Activated CD4-positive, CD25-positive, alpha-beta regulatory T cell (primary cell): ENCODE data around the gene LRRC42.
"Not testable (repeated sequence)": the region's sequence is repeated elsewhere in the genome, so short reads cannot be mapped to it uniquely, and the experiment has no call there.

ENCODE experiments used
- DNase-seq, 4 experiments: peaks; one replicate each; lab custom pipeline; 2025; lab: John Stamatoyannopoulos, UW

Gene LRRC42

DNA sequence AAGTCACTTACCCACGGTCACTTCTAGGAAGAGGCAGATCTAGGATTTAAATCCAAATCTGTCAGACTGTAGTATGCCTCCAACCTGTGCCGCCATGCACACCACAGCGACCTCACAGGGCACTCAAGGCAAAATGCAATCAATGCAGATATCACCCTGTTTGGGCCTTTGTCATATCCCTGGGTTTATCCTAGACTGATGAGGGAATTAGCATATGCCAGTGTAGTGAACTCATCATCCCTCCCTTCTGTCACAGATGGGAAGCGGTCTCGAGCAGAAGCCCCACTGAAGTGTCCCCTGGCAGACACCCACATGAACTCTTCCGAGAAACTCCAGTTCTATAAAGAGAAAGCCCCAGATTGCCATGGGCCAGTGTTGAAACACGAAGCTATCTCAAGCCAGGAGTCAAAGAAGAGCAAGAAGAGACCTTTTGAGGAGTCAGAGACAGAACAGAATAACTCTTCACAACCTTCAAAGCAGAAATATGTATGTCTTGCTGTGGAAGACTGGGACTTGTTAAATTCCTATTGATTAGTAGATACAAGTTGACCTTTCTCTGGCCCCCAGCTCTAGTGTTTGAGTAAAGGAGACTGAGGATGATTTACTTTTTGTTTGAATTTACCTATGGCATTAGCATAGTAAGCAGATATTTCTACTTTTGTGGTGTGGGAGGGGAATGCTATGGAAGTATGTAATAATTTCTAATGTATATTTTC is 21.4 kb downstream of the LRRC42 start:
- no peak for DNase-seq

DNA sequence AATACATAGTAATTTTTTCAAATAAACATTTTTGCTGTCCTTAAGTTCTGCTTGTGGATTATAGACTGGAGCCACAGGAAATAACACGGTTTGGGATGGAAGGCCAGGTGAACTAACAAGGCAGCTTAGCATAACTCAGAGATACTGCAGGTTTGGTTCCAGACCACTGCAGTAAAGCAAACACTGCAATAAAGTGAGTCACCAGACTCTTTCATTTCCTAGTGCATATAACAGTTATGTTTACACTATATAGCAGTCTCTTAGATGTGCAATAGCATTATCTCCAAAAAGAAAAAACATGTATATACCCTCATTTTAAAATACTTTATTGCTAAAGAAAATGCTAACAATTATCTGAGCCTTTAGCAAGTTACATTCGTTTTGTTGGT is 22.0 kb downstream of the LRRC42 start:
- no peak for DNase-seq

DNA sequence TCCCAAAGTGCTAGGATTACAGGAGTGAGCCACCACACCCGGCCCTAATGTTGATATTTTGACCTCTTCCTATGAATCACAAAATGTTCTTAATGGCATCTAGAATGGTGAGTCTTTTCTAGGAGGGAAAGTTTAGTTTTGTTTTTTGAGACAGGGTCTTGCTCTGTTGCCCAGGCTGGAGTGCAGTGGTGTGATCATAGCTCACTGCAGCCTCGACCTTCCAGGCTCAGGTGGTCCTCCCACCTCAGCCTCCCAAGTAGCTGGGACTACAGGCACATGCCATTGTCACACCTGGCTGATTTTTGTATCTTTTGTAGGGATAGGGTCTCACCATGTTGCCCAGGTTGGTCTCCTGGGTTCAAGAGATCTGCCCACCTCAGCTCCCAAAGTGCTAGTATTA is 23.2 kb downstream of the LRRC42 start:
- DNase-seq, result not testable (repeated sequence)

DNA sequence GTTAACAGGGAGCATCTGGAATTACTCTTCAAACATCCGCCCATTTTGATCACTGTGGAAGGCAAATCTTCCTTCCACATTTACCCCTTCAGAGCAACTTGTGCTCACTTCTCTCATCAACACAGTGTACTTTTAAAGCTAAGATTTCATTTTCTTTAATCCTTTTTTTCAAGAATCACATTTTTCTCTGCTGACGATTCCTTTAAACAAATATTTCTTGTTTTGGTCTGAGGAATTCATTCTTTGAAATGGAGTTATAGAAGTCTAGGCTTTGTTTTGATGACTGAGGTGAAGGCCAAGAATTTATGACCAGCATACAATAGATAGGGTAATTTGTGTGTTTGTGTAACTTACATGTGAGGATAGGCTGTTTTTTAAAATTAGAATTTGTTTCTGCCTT is 25.6 kb downstream of the LRRC42 start:
- no peak for DNase-seq

DNA sequence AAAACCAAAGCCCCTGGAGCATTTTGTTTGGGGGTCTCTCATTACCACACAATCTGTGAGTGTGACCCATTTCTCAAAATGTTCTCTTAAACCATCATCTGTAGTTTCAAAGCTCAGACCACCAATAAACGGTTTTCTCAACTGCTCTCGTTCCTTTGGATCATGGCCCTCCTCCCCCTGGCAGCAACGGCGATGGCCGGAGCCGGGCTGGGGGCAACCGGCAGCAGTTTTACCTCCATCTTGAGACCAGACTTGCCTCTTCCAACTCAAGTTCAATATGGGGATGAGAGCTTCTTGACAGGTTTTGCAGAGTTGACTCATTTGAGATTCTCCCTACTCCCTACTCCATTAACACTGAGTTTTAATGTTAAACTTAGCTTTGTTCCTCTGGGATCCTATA is 29.7 kb downstream of the LRRC42 start:
- no peak for DNase-seq

DNA sequence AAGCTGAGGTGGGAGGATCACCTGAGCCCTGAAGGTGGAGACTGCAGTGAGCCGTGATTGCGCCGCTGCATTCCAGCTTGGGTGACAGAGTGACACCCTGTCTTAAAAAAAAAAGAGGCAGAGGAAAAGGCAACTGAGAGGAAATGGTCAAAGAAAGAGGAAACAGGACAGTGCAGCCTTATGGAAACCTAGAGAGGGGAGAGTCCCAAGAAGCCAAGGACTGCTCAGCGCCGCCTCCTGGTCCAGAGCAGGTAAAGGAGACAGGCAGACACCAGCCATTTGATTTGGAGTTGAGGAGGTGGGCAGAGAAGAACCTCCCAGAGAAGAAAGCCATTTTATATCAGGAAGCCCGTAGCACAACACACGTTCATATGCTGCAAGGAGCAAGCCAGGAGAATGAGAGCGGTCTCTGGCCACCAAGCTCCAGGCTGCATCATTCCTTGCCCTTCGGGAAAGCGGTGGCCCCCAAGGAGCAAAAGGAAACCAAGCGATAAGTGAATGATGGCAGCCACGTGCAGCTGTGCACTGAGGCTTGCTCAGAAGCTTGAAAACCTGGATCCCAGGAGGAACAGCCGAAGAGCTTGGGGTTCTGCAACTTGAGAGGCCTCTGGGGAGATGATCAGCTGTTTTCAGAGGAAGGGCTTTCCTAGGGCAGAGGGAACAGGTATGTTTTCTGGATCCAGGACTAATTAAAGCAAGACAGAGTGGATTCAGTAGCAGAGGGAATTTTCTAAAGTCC is 33.7 kb downstream of the LRRC42 start:
- DNase-seq, result no peak

DNA sequence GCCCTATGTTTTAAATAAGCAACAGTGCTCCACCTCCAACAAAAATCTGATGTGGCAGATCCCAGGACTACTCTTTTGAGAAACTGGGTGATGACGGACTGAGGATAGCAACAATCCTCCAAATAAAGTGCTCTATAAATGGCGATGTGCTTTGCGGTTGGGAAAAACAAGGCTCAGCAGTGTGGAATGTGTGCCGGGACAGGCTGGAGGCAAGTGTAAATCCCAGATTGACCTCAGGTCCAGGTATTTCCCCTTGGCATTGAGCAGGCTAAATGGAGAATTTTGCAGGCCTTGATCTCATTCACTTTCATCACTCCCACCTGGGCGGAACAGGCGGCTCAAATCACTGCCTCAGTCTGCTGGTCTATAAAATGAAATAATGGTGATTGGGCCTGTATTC is 35.1 kb downstream of the LRRC42 start:
- DNase-seq, result no peak

DNA sequence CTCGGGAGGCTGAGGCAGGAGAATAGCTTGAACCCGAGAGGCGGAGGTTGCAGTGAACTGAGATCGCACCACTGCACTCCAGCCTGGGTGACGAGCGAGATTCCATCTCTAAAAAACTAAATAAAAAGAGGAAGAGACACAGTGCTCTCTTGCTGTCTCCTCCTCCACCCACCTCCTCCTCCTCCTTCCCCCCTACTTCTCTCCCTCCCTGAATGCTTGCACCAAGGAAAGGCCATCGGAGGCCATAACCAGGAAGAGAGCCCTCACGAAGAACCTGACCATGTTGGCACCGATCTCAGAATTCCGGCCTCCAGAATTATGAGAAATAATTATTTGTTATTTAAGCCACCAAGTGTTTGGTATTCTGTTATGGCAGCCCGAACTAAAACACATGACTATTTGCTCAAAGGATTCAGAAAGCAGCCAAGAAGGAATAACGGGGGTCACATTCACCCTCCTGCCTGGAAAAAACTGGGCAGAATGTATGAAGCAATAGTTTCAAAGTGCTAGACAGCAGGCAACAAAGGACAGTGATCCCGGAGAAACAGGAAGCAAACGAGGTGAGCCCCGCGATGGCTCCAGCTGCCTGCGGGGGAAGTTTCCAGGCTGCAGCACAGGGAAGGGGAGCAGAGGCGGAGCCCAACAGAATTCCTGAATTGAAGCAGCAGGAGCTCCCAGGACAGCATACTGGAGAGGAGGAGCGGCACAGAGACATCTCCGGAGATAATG is 36.0 kb downstream of the LRRC42 start:
- DNase-seq, result no peak

DNA sequence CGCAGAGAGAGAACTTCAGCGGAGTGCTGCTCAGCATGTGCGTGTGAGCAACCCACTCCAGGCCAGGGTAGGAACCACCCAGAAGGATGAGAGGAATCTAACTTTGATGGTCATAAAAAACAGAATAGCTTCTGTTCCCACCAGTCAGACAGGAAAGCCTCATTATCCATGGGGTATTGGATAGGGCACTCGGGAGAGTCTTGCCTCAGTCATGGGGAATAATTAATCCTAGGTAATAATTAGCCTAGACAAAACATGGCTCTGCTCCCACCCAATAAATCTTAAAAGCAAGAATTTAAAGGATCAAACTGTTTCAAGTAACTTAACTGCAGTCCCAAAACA is 36.6 kb downstream of the LRRC42 start:
- no peak for DNase-seq

DNA sequence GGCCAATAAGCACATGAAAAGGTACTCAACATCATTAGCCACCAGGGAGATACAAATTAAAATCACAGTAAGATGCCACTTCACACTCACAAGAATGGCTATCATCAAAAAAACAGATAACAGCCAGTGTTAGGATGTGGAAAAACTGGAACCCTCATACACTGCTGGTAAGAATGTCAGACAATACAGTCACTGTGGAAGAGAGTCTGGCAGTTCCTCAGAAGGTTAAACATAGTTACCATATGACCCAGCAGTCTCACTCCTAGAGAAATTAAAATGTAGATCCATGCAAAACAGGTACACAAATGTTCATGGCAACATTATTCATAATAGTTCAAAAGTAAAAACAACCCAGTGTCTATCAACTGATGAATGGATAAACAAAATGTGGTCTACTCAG is 38.6 kb downstream of the LRRC42 start:
- no peak for DNase-seq

DNA sequence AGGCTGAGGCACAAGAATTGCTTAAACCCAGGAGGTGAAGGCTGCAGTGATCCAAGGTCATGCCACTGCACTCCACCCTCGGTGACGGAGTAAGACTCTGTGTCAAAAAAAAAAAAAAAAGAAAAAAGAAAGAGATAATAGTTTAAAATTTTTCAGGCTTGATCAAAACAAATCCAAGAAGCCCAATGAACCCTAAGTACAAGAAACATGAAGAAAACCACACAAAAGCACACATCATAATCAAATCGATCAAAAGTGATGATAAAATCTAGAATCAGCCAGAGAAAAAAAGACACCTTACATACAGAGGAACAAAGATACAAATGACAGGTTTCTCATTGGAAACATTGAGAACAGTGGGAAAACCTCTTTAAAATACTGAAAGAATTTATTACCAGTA is 40.3 kb downstream of the LRRC42 start:
- no peak for DNase-seq

DNA sequence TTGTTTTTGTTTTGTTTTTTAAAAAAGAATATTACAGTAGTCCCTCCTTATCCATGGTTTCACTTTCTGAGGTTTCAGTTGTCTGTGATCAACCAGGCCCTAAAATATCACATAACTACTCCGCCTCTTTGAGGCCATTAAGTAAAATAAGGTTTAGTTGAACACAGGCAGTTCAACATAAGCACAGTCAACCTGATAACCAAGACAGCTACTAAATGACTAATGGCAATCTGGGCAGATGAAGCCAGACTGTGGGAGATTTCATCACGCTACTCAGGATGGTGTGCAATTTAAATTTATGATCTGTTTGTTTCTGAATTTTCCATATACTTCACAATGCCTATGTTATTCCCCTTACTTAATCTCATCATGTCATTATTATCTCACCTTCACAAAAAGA is 41.7 kb downstream of the LRRC42 start:
- no peak for DNase-seq

DNA sequence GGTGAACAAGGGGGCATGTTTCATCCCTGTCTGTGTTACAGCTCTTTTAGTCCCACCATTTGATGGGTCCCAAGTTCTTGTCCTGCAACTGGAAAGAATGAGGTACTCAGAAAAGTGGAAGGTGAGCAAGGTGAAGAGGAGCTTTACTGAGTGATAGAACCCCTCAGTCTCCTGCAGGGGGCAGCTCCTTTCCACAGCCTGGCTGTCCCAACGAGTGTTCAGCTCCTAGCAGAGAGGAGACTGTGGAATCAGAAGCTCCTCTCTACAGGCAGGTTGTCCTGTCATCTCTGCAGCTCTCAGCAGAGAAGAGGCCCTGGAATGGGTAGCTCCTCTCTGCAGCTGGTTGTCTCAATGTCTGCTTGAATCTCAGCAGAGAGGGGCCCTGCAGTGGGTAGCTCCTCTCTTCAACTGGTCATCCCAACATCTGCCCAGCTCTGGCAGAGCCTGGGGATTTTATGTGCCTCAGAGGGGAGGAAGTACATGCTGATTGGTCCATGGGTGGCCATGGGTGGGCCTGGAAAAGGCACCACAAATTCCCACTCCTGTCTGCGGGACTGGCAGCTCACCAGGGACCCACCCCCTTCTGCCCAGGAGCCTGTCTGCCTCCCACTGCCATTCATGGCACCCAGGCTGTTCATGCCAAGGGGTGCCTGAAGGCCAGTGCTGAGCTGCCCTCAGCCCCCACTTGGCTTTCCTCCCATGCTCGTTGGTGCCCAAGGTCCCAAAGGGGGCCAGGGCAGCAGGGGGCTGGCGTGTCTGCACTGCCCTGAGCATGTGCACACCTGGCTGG is 46.1 kb downstream of the LRRC42 start:
- no peak for DNase-seq

DNA sequence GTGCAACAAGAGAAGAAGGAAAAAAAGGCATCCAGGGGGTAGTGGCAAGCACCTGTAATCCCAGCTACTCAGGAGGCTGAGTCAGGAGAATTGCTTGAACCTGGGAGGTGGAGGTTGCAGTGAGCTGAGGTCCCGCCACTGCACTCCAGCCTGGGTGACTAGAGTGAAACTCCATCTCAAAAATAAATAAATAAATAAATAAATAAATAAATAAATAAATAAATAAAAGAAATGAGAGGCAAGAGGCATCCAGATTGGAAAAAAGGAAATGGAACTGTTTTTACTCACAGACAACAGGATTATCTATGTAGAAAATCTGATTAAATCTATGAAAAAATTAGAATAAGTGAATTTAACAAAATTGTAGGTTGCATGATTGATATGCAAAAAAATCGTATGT is 48.4 kb downstream of the LRRC42 start:
- not testable (repeated sequence) for DNase-seq

DNA sequence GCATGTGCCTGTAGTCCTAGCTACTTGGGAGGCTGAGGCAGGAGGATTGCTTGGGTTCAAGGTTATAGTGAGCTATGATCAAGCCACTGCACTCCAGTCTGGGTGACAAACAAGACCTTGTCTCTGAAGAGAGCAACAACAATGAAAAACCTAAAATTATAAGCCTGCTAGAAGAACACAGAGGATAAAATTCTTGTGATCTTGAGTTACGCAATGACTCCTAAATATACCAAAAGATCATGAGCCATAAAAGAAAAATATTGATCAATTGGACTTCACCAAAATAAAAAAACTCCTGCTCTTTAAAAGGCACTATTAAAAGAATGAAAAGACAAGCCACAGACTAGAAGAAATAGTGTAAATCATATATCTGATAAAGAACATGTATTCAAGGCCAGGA is 49.5 kb downstream of the LRRC42 start:
- no peak for DNase-seq

DNA sequence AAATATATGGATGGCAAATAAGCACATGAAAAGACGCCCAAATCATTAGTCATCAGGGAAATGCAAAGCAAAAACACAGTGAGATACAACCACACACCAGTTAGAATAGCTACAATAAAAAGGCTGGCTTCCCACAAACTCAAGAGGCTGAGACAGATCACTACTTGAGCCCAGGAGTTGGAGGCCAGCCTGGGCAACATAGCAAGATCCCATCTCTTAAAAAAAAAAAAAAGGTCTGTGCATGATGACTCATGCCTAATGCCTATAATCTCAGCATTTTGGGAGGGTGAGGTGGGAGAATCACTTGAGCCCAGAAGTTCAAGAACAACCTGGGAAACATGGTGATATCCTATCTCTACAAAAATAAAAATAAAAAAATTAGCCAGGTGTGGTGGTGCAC is 52.1 kb downstream of the LRRC42 start:
- no peak for DNase-seq

DNA sequence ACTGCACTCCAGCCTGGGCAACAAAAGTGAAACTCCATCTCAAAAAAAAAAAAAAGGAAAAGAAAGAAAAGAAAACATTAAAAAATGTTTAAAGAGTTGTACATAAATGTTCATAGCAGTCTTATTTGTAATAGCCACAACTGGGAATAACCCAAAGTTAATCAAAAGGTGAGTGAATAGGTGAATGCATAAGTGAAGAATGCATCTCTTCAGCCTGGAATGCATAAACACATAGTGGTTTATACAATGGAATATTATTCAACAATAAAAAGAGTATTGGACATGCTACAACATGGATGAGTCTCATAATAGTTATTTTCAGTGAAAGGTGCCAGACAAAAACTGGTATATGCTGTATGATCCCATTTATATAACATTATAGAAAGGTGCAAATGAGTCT is 53.8 kb downstream of the LRRC42 start:
- DNase-seq, result no peak

DNA sequence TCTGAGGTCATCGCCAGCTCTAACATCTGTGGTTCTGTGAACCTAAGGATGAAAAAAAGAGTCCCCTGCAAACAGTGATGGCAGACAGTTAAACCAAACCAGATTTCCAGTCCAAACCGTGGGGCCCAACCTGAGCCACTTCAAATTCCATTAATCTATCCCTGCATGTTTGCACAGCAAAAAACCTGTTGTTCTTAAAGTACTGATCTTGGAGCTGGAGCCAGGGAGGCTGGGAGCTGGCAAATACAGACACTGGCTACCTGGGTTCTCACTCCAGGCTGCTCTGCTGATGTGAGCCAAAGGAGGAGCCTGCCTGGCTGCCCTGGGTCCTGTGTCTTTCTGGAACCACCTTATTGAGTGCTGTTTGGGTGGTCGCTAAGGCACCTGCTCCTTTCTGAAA is 55.4 kb downstream of the LRRC42 start:
- no peak for DNase-seq

DNA sequence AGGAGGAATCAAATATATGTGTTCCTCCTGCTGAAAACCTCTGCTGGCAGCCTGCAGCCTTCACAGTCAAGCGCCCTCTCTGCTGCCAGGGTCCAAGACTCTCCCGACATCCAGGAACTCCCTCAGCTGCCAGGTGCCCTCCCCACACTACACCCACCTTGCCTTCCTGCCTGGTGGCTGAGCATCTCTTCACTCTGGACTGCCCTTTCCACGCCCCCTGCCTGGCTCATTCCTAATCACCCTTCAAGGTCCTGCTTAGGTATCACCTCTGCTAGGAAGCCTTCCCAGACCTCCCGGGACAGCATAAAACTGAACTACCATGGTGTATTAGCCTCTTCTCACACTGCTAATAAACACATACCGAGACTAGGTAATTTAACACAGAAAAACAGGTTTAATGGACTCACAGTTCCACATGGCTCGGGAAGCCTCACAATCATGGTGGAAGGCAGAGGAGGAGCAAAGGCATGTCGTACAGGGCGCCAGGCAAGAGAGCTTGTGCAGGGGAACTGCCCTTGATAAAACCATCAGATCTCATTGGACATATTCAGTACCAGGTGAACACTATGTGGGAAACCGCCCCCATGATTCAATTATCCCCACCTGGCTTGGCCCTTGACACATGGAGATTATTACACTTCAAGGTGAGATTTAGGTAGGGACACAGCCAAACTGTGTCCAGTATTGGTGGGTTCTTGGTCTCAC is 56.5 kb downstream of the LRRC42 start:
- DNase-seq, result no peak

DNA sequence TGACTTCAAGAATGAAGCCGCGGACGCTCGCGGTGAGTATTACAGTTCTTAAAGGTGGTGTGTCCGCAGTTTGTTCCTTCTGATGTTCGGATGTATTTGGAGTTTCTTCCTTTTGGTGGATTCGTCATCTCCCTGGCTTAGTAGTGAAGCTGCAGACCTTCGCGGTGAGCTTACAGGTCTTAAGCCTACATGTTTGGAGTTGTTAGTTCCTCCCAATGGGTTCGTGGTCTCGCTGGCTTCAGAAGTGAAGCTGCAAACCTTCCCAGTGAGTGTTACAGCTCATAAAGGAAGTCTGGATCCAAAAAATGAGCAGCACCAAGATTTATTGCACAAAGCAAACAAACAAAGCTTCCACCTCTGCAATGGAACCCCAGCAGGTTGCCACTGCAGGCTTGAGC is 57.1 kb downstream of the LRRC42 start:
- no peak for DNase-seq

DNA sequence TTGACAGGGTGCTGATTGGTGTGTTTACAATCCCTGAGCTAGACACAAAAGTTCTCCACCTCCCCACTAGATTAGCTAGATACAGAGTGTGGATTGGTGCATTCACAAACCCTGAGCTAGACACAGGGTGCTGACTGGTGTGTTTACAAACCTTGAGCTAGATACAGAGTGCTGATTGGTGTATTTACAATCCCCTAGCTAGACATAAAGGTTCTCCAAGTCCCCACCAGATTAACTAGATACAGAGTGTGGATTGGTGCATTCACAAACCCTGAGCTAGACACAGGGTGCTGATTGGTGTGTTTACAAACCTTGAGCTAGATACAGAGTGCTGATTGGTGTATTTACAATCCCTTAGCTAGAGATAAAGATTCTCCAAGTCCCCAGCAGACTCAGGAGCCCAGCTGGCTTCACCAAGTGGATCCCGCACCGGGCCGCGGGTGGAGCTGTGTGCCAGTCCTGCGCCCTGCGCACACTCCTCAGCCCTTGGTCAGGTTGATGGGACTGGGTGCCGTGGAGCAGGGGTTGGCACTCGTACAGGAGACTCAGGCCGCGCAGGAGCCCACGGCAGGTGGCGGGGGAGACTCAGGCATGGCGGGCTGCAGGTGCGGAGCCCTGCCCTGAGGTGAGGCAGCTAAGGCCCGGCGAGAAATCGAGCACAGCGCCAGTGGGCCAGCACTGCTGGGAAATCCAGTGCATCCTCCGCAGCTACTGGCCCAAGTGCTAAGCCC is 57.8 kb downstream of the LRRC42 start:
- not testable (repeated sequence) for DNase-seq
